Activated naive CD4-positive, alpha-beta T cell (primary cell): ENCODE measurements around the gene DENND11.
"Not testable (repeated sequence)": the region's sequence is repeated elsewhere in the genome, so short reads cannot be mapped to it uniquely, and the experiment has no call there.

Experiments
- DNase-seq, 4 experiments: peaks; one replicate each; lab custom pipeline; 2025; lab: John Stamatoyannopoulos, UW

Gene DENND11

DNA sequence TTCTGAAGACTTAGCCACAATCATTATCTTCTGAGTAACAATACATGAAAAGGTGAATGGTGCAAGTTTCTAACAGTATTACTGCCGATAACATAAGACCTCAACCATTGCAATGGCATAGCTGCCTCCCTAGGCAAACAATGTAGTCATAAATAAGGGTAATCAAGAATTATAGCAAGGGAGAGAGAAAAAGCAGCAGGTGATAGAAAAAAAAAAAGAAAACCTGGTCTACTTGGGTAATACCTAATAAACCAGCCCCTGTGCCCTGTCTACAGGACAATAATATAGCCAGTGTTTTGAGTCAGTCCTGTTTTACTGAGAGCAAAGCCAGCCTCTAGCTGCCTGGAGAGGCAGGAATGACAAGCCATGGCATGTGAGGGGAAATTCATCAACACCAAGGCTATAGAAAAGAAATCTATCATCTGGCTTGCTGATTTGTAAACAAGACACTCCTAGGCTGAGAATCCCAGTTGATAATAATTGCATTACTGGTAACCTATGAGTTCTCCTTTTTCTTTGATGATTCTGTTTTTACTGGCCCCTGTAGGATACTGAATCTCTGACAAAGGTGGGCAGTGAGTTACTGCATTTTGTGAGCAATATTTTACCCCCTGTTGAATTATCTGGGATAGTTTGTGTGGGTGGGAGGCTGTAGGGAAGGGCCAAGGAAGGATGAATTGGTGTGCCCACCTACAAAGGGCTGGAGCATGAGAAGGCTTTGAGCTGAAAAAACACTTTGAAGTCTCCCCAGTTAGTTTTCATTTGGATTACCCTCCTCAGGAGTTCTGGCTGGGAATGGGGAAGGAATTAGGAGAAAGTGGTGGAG, 4.5 kb upstream of the DENND11 start:
- DNase-seq = no peak

- no peak for DNase-seq
Measured at GRCh38 chr7:141704741-141705140, 2.8 kb upstream of the DENND11 start.

DNA sequence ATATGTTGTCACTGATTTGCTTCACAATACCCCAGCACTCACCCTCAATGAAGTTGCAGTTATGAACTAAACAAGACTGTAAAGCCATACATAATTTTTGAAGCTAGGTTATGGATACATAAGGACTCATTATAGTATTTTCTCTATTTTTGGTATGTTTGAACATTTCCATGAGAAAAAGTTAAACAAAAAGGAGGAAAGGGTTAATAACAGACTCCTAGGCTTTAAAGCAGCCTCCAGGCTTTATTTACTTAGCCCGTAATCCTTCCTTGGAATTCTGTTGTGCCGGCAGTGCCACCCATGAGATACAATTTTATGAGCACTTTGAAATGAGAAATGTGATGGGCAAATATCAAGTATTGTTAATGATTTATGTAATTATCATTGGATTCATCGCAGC, 2.1 kb upstream of the DENND11 start:
- no peak for DNase-seq

DNA sequence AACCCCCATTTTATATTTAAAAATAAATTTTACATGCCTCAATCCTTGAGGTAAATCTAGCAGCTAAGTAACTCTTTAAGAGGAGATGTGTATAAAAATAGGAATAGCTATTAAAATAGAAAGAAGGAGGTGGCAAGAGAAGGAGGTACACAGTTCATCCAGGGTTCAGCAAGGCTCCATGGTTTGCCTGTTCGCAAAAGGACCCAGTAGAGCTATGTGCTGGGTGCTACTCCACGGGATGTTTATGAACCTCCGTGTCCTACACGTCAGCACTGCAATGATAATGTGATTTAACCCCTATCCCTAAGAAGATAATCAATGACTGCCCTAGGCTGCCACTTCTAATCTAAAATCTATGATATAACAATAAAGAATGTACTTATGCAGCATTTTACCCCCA, 926 bp upstream of the DENND11 start:
- DNase-seq = no peak

- peak; percentile 10 to 59 (median 37) for DNase-seq
Measured at GRCh38 chr7:141701489-141702046, 398 bp downstream of the DENND11 start.

- no peak for DNase-seq
Measured at GRCh38 chr7:141700848-141701371, 1.1 kb downstream of the DENND11 start.

GRCh38 chr7:141700296-141700847, 1.6 kb downstream of the DENND11 start:
- no peak for DNase-seq

GRCh38 chr7:141699860-141700259, 2.1 kb downstream of the DENND11 start:
- DNase-seq = no peak

- no peak for DNase-seq
Measured at GRCh38 chr7:141698247-141699015, 3.5 kb downstream of the DENND11 start.

DNA sequence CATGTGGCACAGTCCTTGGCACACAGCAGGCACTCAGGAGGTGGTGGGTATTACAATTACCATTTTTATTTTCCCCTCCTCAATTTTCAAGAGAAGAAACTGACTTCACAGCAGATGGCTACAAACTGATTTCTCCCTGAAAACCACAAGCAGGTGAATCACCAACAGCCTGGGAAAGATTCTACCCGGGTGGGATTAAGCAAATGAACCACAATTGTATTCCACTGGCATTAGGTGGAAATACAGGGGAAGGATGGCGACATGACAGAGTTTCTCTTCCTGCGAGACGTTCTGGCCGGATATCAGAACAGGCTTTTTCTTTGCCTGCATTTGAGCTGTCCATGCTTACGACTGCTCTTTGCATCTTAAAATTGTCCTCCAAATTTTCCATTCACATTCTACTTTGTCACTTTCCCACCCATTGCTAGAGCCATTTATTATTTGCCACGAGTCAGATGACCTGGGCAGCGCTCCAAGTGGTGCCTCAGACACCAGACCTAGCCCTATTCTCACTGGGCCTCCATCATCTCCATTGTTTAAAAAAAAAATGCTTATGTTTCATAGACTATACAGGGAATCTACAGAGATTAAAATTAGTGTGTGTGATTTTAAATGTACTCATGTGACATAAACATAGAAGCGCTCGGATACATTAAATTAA, 4.6 kb downstream of the DENND11 start:
- DNase-seq = no peak

DNA sequence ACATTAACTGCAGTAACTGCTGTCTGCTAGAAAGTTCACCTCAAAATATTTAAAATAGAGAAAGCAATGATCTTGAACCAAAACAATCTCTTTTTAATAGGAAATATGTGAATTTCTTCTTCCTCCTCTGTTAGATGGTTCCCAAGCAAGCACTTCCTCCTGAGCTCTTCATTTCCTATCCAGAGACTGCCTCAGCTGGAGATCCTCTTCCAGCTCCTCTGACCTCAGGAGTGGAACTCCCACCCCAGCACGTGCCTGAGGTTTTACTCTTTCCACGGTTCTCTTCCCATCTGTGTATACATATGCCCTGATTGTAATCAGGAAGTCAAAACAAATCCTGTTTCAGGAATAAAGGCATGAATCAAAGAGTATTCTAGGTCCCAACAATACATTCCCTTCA, 5.6 kb downstream of the DENND11 start:
- DNase-seq = no peak

GRCh38 chr7:141695803-141696289, 6.1 kb downstream of the DENND11 start:
- DNase-seq = no peak

DNA sequence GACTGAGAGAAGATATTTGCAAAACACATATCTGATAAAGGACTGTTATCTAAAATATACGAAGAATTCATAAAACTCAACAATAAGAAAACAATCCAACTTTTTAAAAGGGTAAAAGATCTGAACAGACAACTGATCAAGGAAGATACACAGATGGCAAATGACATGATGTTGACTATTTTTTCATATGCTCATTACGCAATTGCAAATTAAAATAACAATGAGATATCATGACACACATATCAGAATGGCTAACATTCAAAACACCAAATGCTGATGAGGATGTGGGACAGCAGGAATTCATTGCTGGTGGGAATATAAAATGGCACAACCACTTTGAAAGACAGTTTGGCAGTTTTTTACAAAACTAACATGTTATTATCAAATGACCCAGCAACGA, 8.9 kb downstream of the DENND11 start:
- no peak for DNase-seq

- no peak for DNase-seq
Measured at GRCh38 chr7:141691961-141692360, 10.0 kb downstream of the DENND11 start.

- DNase-seq = no peak
Measured at GRCh38 chr7:141691540-141691939, 10.4 kb downstream of the DENND11 start.

DNA sequence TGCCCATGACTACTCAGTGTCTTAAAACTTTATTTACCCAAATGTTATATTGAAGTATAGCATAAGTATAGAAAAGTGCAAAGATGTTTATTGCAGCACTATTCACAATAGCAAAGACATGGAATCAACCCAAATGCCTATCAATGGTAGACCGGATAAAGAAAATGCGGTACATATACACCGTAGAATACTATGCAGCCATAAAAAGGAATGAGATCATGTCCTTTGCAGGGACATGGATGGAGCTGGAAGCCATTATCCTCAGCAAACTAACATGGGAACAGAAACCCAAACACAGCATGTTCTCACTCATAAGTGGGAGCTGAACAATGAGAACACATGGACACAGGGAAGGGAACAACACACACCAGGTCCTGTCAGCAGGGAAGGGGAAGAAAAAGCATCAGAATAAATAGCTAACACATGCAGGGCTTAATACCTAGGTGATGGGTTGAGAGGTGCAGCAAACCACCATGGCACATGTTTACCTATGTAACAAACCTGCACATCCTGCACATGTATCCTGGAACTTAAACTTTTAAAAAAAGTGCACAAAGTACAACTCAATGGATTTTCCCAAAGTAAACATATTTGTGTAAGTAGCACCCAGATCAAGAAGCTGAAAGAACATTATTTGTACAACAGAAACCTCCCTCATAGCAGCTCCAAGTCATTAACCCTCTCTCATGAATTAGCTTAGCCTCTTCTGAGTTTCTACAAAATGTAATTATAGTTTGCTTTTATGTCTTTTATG, 12.7 kb downstream of the DENND11 start:
- DNase-seq = not testable (repeated sequence)

DNA sequence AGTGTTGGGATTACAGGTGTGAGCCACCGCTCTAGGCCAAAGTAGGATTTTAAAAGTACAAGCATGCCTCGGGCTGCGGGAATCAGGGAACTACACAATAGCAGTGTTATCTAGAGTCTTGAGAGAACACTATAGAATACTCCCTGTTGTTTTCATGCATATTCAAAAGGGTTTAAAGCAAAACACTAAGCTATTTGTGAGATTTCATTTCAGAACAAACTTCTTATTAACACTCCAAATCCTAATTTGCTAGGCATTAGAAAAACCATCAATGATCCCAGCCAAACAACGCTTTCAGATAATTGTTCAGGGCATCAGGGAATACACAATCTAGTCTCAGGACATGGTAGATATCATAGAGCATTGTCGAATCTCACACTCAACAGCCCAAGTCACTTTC, 13.9 kb downstream of the DENND11 start:
- no peak for DNase-seq

- no peak for DNase-seq
Measured at GRCh38 chr7:141686670-141687069, 15.3 kb downstream of the DENND11 start.

DNA sequence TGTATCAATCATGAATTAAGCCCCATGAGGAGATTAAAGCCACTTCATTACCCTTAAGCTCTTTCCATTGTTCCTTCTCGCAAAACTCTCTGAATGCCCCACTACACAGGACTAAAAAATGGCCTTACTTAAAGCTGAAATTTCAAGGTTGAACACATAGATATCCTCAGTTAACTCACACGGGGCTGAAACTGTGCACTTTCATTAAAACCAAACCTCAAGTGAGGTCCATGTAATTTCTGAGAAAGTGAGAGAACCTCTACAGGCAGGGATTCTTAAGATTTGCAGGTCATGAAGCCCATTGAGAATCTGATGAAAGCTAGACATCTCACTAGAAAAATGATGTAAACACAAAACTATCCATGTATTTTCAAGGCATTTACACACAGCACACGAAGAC, 15.9 kb downstream of the DENND11 start:
- DNase-seq = no peak

DNA sequence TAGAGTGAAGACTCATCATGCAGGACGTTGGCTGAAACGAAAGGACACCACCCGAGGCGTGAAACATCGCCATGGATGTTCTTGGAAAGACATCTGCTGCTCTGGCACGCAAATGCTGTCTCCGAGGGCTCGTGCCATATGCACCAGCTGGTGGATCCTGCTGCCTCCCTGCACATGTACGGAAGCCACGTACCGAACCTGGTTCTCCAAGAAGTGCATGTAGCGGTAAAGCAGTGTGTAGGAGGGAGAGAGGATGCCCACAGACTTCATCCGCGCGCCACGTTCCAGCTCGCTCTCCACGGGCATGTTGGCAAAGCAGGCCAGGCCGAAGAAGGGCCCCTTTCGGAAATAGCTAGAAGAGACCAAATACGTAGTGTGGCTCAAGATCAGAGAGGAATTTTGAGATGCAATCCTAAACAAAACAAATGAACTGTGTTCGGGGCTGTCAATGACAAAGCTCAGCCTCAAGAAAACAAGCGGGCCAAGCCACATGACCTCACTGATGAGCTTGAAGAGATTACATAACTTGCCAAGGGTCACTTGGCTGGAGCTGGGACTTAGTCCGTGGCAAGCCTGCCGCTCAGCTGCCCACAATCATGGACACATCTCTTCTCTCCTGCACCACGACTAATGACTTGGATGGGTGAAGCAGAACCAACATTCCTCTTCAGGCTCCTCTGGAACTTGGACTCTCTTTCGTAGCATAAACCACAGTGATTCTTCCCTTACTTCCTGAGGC, 16.5 kb downstream of the DENND11 start:
- no peak for DNase-seq
